ENCODE data around the gene ST3GAL2. TPM values are rescaled to one million over a fixed set of nuclear protein-coding genes. Genes with fewer than 3 reads are reported as not detected.
"Not testable (repeated sequence)": the region's sequence is repeated elsewhere in the genome, so short reads cannot be mapped to it uniquely, and the experiment has no call there.

ST3GAL2 gene
- total RNA-seq, 1 experiment from 2014 or later: 7.7 TPM

GRCh38 chr16:70391446-70391845, 47.5 kb downstream of the ST3GAL2 start:
- POLR2A ChIA-PET: interaction anchor here (0.6 to 5.4 kb wide), 7 partner anchors 11 to 70 kb away, joined by 3 to 55 read pairs (median 5); partner anchors contain the start of gene FCSK
- no peak for DNase-seq (ENCODE audit: unreplicated experiment)
- Mint-ChIP-seq H3K9me3 (ENCODE audit: unreplicated experiment) (no peaks in the 10 kb centered on the region), H3K36me3 (ENCODE audit: insufficient read depth, unreplicated experiment) (peaks cover 4% of the 10 kb centered on the region), H3K4me3 (ENCODE audit: unreplicated experiment) (no peak overlapping the region), H3K27me3 (ENCODE audit: insufficient read depth, unreplicated experiment) (no peaks in the 10 kb centered on the region), H3K27ac (ENCODE audit: low read depth, unreplicated experiment) (no peak overlapping the region), H3K4me1 (ENCODE audit: insufficient read depth, unreplicated experiment) (peaks cover 14% of the 10 kb centered on the region)
- intact Hi-C loops (cut with micrococcal nuclease): no loop called here
- no TSS peak for BruUV-seq (replicated peaks)
- no peak for TF ChIP-seq CTCF (IDR thresholded peaks at IDR 0.05; ENCODE audit: unreplicated experiment)
- CTCF ChIA-PET: interaction anchor here (0.6 to 1.2 kb wide), 3 partner anchors 13 to 244 kb away, joined by 3 to 10 read pairs (median 5); no protein-coding TSS in a partner anchor

GRCh38 chr16:70390774-70391173, 48.1 kb downstream of the ST3GAL2 start:
- Mint-ChIP-seq H3K4me3 (ENCODE audit: unreplicated experiment) (no peak overlapping the region), H3K27ac (ENCODE audit: low read depth, unreplicated experiment) (no peak overlapping the region), H3K9me3 (ENCODE audit: unreplicated experiment) (no peaks in the 10 kb centered on the region), H3K27me3 (ENCODE audit: insufficient read depth, unreplicated experiment) (no peaks in the 10 kb centered on the region), H3K4me1 (ENCODE audit: insufficient read depth, unreplicated experiment) (peaks cover 14% of the 10 kb centered on the region), H3K36me3 (ENCODE audit: insufficient read depth, unreplicated experiment) (peaks cover 4% of the 10 kb centered on the region)
- no peak for DNase-seq (ENCODE audit: unreplicated experiment)
- intact Hi-C loops (cut with micrococcal nuclease): no loop called here
- CTCF ChIA-PET: interaction anchor here (0.6 to 1.2 kb wide), 3 partner anchors 21 to 245 kb away, joined by 3 to 10 read pairs (median 4); no protein-coding TSS in a partner anchor
- no TSS peak for BruUV-seq (replicated peaks)
- POLR2A ChIA-PET: interaction anchor here (0.7 to 5.4 kb wide), 6 partner anchors 10 to 93 kb away, joined by 3 to 55 read pairs (median 6); partner anchors contain the start of genes DDX19A and FCSK
- TF ChIP-seq CTCF (IDR thresholded peaks at IDR 0.05; ENCODE audit: unreplicated experiment): no peak

- intact Hi-C loops (cut with micrococcal nuclease): no loop called here
- Mint-ChIP-seq H3K27ac (ENCODE audit: low read depth, unreplicated experiment) (no peak overlapping the region), H3K4me3 (ENCODE audit: unreplicated experiment) (no peak overlapping the region), H3K9me3 (ENCODE audit: unreplicated experiment) (no peaks in the 10 kb centered on the region), H3K36me3 (ENCODE audit: insufficient read depth, unreplicated experiment) (peaks cover 4% of the 10 kb centered on the region), H3K27me3 (ENCODE audit: insufficient read depth, unreplicated experiment) (no peaks in the 10 kb centered on the region), H3K4me1 (ENCODE audit: insufficient read depth, unreplicated experiment) (peaks cover 14% of the 10 kb centered on the region)
- ChIA-PET POLR2A (no interaction called here), CTCF (interaction anchor here (0.6 kb wide), 1 partner anchor 66 kb away, joined by 3 read pairs; the partner anchor contains the start of gene FCSK)
- TF ChIP-seq CTCF (IDR thresholded peaks at IDR 0.05; ENCODE audit: unreplicated experiment): no peak
- no peak for DNase-seq (ENCODE audit: unreplicated experiment)
- BruUV-seq (replicated peaks): no TSS peak
These were observed 50.8 kb downstream of the ST3GAL2 start for GRCh38 chr16:70388006-70388680.

GRCh38 chr16:70386289-70386986, 52.5 kb downstream of the ST3GAL2 start:
- H3K36me3 Mint-ChIP-seq (ENCODE audit: insufficient read depth, unreplicated experiment); H3K27me3 Mint-ChIP-seq (ENCODE audit: insufficient read depth, unreplicated experiment); DNase-seq (ENCODE audit: unreplicated experiment); H3K4me1 Mint-ChIP-seq (ENCODE audit: insufficient read depth, unreplicated experiment); intact Hi-C loops (cut with micrococcal nuclease); H3K9me3 Mint-ChIP-seq (ENCODE audit: unreplicated experiment); H3K27ac Mint-ChIP-seq (ENCODE audit: low read depth, unreplicated experiment); H3K4me3 Mint-ChIP-seq (ENCODE audit: unreplicated experiment); BruUV-seq (replicated peaks): not testable (repeated sequence)
- CTCF ChIA-PET: interaction anchor here (0.6 to 1.4 kb wide), 4 partner anchors 8 to 907 kb away, joined by 3 to 4 read pairs (median 3); no protein-coding TSS in a partner anchor
- POLR2A ChIA-PET: interaction anchor here (1.2 kb wide), 1 partner anchor 137 kb away, joined by 5 read pairs; the partner anchor contains the start of gene COG4
